KMS-11 (cell line): ENCODE data around the gene ANKDD1A.
A peak's percentile ranks its signal among the peaks of the same experiment; 100 is the strongest.

ENCODE experiments used
- H2AFZ ChIP-seq: fragments of 200-600 bp; sonication (generic); 2 replicates; pipeline ENCODE4 v1.6.1; 2016; ENCODE audit warnings: antibody characterized with exemption, mixed run types, low read depth
- H3K27ac ChIP-seq: fragments of 200-600 bp; sonication (generic); 2 replicates; pipeline ENCODE4 v1.6.1; 2016; ENCODE audit warnings: mild to moderate bottlenecking, mixed run types
- H3K27me3 ChIP-seq: fragments of 200-600 bp; sonication (generic); 2 replicates; pipeline ENCODE4 v1.6.1; 2017; ENCODE audit warnings: mild to moderate bottlenecking, low read depth, mixed run types, moderate library complexity; ENCODE audit not compliant: insufficient read depth
- H3K36me3 ChIP-seq: fragments of 200-600 bp; sonication (generic); 2 replicates; pipeline ENCODE4 v1.6.1; 2017; ENCODE audit warnings: mild to moderate bottlenecking, mixed run types; ENCODE audit not compliant: insufficient read depth
- H3K4me1 ChIP-seq: fragments of 200-600 bp; sonication (generic); 2 replicates; pipeline ENCODE4 v1.6.1; 2016; ENCODE audit warnings: mild to moderate bottlenecking, low read depth, mixed run types; ENCODE audit not compliant: poor library complexity, severe bottlenecking
- H3K4me2 ChIP-seq: fragments of 200-600 bp; sonication (generic); 2 replicates; pipeline ENCODE4 v1.7.0; 2016; ENCODE audit warnings: mild to moderate bottlenecking, mixed run types
- H3K4me3 ChIP-seq: fragments of 200-600 bp; sonication (generic); IDR thresholded peaks from 2 replicates; pipeline ENCODE4 v1.6.1; 2017; ENCODE audit warnings: low read depth, low read length, mixed read lengths; ENCODE audit not compliant: insufficient read depth
- H3K79me2 ChIP-seq: fragments of 200-600 bp; sonication (generic); 2 replicates; pipeline ENCODE4 v1.6.1; 2016; ENCODE audit warnings: low read depth, mixed run types; ENCODE audit not compliant: insufficient read depth
- H3K9ac ChIP-seq: fragments of 200-600 bp; sonication (generic); 2 replicates; pipeline ENCODE4 v1.6.1; 2016; ENCODE audit warnings: mild to moderate bottlenecking, mixed run types
- H4K20me1 ChIP-seq: fragments of 200-600 bp; sonication (generic); 2 replicates; pipeline ENCODE4 v1.6.1; 2016; ENCODE audit warnings: mild to moderate bottlenecking, mixed run types; ENCODE audit not compliant: insufficient read depth
- CTCF ChIP-seq: fragments of 200-600 bp; sonication (generic); conservative IDR thresholded peaks from 2 replicates; pipeline ENCODE4 v1.6.1; 2017; ENCODE audit warnings: low read depth, mild to moderate bottlenecking, antibody characterized with exemption, low read length, moderate library complexity, mixed read lengths

ANKDD1A gene

GRCh38 chr15:64909546-64909945 lies 2.2 kb upstream of the ANKDD1A start:
- Histone ChIP-seq H2AFZ (no peak overlapping the region), H3K4me1 (peaks cover 12% of the 10 kb centered on the region)
- no peak for TF ChIP-seq CTCF

GRCh38 chr15:64912379-64913325 lies 950 bp downstream of the ANKDD1A start:
- peak overlapping the region; percentile 92 for H2AFZ ChIP-seq
- H3K27ac ChIP-seq = no peak overlapping the region
- H4K20me1 ChIP-seq = no peaks in the 10 kb centered on the region
- no peak overlapping the region for H3K4me3 ChIP-seq
- peak overlapping the region; percentile 91 for H3K4me2 ChIP-seq
- 0 out of 2 replicates have a peak overlapping the region, but pooled peaks have one; percentile 37 for H3K9ac ChIP-seq
- no peaks in the 10 kb centered on the region for H3K36me3 ChIP-seq
- H3K4me1 ChIP-seq = peaks cover 12% of the 10 kb centered on the region
- H3K27me3 ChIP-seq = no peaks in the 10 kb centered on the region
- H3K79me2 ChIP-seq = no peaks in the 10 kb centered on the region
- TF ChIP-seq CTCF = no peak

More at GRCh38 chr15:64909546-64909945, 2.2 kb upstream of the ANKDD1A start:
- H4K20me1 ChIP-seq = no peaks in the 10 kb centered on the region
- no peak overlapping the region for H3K4me2 ChIP-seq
- no peaks in the 10 kb centered on the region for H3K79me2 ChIP-seq
- no peak overlapping the region for H3K4me3 ChIP-seq
- H3K27ac ChIP-seq = no peak overlapping the region
- H3K9ac ChIP-seq = no peak overlapping the region
- H3K27me3 ChIP-seq = no peaks in the 10 kb centered on the region
- H3K36me3 ChIP-seq = no peaks in the 10 kb centered on the region

- H3K79me2 ChIP-seq = no peaks in the 10 kb centered on the region
- no peaks in the 10 kb centered on the region for H3K27me3 ChIP-seq
These were observed 4.0 kb downstream of the ANKDD1A start for GRCh38 chr15:64915518-64916227.

GRCh38 chr15:64916365-64916764 lies 4.7 kb downstream of the ANKDD1A start:
- no peak overlapping the region for H3K27ac ChIP-seq
- H3K9ac ChIP-seq = no peak overlapping the region
- TF ChIP-seq CTCF = no peak
- no peak overlapping the region for H3K4me3 ChIP-seq
- H3K36me3 ChIP-seq = no peaks in the 10 kb centered on the region
- H3K4me1 ChIP-seq = peaks cover 5% of the 10 kb centered on the region
- no peaks in the 10 kb centered on the region for H3K27me3 ChIP-seq
- no peaks in the 10 kb centered on the region for H3K79me2 ChIP-seq
- H3K4me2 ChIP-seq = no peak overlapping the region
- H4K20me1 ChIP-seq = no peaks in the 10 kb centered on the region
- no peak overlapping the region for H2AFZ ChIP-seq

More at GRCh38 chr15:64915518-64916227, 4.0 kb downstream of the ANKDD1A start:
- peaks cover 11% of the 10 kb centered on the region for H3K4me1 ChIP-seq
- H4K20me1 ChIP-seq = no peaks in the 10 kb centered on the region
- H3K4me2 ChIP-seq = no peak overlapping the region
- no peaks in the 10 kb centered on the region for H3K36me3 ChIP-seq
- no peak overlapping the region for H2AFZ ChIP-seq
- no peak overlapping the region for H3K4me3 ChIP-seq
- no peak overlapping the region for H3K27ac ChIP-seq
- no peak overlapping the region for H3K9ac ChIP-seq
- no peak for TF ChIP-seq CTCF
